GM06990 (cell line): ENCODE results near the gene POMT2.

ENCODE experiments used
- DNase-seq: peaks from one replicate; pipeline ENCODE4 v3.0.0-alpha.2; 2011; ENCODE audit not compliant: insufficient read length; ENCODE audit errors: extremely low read depth
- H3K27me3 ChIP-seq: replicated peaks from 2 replicates; pipeline ENCODE4 v1.6.0; 2011; ENCODE audit warnings: low read length; ENCODE audit not compliant: control insufficient read depth, insufficient read depth
- H3K36me3 ChIP-seq: 2 replicates; pipeline ENCODE4 v1.5.1; 2011; ENCODE audit warnings: low read length; ENCODE audit not compliant: control insufficient read depth, insufficient read depth
- H3K4me3 ChIP-seq: replicated peaks from 2 replicates; pipeline ENCODE4 v1.5.1; 2011; ENCODE audit warnings: low read depth, mild to moderate bottlenecking, control low read depth, low read length
- TF ChIP-seq, protein P1 (sequence below): IDR thresholded peaks from 2 replicates; pipeline ENCODE4 v1.5.1; 2011; ENCODE audit warnings: low read length, control low read depth, mild to moderate bottlenecking, inconsistent platforms; ENCODE audit not compliant: insufficient read depth, poor library complexity, severe bottlenecking

The POMT2 gene

DNA sequence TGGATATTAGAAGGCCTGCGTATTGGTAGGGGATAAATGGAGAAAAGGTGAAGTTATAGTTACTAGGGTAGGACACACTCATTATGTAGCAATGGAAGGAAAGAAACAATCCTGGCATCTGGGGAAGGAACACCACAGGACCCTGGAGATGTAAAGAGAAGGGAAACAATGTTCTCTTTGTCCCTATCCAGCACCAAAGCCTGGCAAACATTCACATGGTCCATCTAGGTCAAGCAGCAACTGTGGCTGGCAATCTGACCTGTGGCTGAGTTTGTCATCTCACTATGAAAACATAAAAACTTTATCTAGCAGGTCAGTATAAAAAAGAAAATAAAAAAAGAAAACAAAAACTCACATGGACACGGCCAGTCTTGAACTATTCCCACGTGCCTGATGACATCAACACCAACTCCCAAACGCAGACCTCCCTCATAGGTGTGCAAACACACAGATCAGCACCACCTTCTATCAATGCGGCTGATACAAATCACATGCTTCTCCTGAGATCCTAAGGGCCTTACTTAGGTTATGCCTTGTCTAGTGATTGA lies 2.6 kb downstream of the POMT2 start:
- no peaks in the 10 kb centered on the region for H3K27me3 ChIP-seq
- no peak overlapping the region for H3K4me3 ChIP-seq
- TF ChIP-seq, protein P1, sequence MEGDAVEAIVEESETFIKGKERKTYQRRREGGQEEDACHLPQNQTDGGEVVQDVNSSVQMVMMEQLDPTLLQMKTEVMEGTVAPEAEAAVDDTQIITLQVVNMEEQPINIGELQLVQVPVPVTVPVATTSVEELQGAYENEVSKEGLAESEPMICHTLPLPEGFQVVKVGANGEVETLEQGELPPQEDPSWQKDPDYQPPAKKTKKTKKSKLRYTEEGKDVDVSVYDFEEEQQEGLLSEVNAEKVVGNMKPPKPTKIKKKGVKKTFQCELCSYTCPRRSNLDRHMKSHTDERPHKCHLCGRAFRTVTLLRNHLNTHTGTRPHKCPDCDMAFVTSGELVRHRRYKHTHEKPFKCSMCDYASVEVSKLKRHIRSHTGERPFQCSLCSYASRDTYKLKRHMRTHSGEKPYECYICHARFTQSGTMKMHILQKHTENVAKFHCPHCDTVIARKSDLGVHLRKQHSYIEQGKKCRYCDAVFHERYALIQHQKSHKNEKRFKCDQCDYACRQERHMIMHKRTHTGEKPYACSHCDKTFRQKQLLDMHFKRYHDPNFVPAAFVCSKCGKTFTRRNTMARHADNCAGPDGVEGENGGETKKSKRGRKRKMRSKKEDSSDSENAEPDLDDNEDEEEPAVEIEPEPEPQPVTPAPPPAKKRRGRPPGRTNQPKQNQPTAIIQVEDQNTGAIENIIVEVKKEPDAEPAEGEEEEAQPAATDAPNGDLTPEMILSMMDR = no peak
- H3K36me3 ChIP-seq = no peaks in the 10 kb centered on the region
- no peak for DNase-seq

- H3K4me3 ChIP-seq = no peak overlapping the region
- H3K27me3 ChIP-seq = no peaks in the 10 kb centered on the region
- no peaks in the 10 kb centered on the region for H3K36me3 ChIP-seq
- no peak for DNase-seq
- TF ChIP-seq, protein P1 = no peak
Measured at GRCh38 chr14:77316872-77317301, 3.8 kb downstream of the POMT2 start.

DNA sequence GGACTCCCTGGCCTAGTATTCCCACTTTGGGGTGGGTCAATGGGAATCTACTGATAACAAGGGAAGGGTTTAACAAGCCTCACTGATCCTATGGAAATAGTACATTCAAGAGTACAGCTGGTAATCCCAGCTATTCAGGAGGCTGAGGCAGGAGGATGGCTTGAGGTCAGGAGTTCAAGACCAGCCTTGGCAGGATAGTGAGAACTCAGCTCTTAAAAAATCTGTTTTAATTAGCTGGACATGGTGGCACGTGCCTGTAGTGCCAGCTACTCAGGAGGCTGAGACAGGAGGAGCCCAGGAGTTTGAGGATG lies 4.5 kb downstream of the POMT2 start:
- Histone ChIP-seq H3K4me3 (no peak overlapping the region), H3K36me3 (no peaks in the 10 kb centered on the region), H3K27me3 (no peaks in the 10 kb centered on the region)
- TF ChIP-seq, protein P1 = no peak
- DNase-seq = no peak

DNA sequence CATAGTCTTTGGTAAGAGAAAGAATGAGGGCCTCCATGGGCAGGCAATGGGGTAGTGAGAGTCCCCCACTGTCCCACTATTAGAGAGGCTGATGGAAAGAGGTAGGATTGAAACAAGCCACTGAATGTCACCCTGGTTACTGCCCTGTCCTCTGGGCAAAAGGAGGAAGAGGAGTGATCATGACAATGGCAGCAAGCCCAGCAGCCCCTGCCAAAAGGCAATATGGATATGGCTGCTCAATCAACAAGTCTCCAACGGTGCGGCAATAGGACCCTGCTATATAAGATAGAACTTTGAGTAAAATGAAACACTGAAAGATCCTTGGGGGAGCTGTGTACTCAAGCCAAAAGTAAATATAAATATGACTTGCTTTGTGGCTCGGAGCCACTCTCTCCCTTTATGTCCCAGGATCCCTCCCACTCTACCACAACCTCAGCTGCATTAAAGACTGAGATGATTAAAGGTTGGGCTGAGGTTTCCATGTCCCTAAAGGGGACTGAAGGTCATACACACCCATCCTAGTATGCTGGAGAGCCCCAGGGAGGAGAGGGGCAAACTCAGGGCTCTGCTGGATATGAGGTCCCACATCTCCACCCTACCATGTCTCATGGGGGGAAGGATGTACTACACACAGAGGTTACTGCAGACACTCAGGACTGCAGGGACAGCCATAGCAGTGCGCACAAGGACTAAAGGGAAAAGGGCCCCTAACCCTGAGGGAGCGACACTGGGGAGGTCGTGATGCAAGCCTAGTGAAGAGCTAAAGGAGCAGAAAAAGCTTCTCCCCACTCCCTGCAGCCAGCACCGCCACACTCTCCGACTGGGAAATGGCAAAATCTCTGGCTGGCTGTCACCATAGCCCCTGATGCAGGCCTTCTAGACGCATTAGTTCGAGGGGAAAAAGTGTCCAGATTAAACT lies 5.9 kb downstream of the POMT2 start:
- no peak for DNase-seq
- TF ChIP-seq, protein P1 = no peak
- H3K27me3 ChIP-seq = no peaks in the 10 kb centered on the region
- H3K36me3 ChIP-seq = no peaks in the 10 kb centered on the region
- no peak overlapping the region for H3K4me3 ChIP-seq

DNA sequence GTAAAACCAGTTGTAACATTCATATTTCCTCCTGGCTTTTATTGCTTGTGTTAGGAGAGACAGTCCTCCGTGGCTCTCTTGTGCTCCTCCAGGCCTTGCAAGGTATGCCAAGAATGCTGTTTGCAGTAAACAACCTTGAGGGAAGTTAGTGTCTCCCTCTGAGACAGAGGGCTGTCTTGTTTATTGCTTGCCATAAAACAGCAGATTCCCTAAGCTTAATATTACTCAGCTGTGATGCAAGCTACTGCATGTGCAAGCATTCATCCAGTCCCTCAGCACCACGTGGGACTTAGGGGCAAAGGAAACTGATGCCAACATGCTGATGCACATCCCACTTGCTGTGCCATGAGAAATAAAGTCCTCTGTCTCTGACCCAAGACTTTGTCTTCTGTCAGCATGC lies 6.6 kb downstream of the POMT2 start:
- H3K4me3 ChIP-seq = no peak overlapping the region
- no peaks in the 10 kb centered on the region for H3K36me3 ChIP-seq
- TF ChIP-seq, protein P1 = no peak
- no peaks in the 10 kb centered on the region for H3K27me3 ChIP-seq
- no peak for DNase-seq
